SIG-M5 treated with dmso at 0.1 percent for 504 hours (cell line): ENCODE measurements around the gene PACS1.
A peak's percentile ranks its signal among the peaks of the same experiment; 100 is the strongest.
"Not testable (repeated sequence)": the region's sequence is repeated elsewhere in the genome, so short reads cannot be mapped to it uniquely, and the experiment has no call there.

Experiments used
- DNase-seq: peaks from one replicate; lab custom pipeline; 2025; ENCODE audit not compliant: unreplicated experiment; lab: John Stamatoyannopoulos, UW

The PACS1 gene

GRCh38 chr11:66069715-66070603 is at the start of gene PACS1:
Gene PACS1 (plus strand): TSS chr11:66070272. CDS start chr11:66070487, 215 bp downstream.
- peak; percentile 76 for DNase-seq

GRCh38 chr11:66020618-66021357 is 49.3 kb upstream of the PACS1 start:
- peak; percentile 30 for DNase-seq

- peak; percentile 48 for DNase-seq
Measured at GRCh38 chr11:66022401-66023185, 47.5 kb upstream of the PACS1 start.

GRCh38 chr11:66023186-66023440 is 47.0 kb upstream of the PACS1 start:
- DNase-seq: not testable (repeated sequence)

- no peak for DNase-seq
Measured at GRCh38 chr11:66026017-66026529, 44.0 kb upstream of the PACS1 start, which contains the start of gene CATSPER1. Gene CATSPER1 (minus strand): TSS chr11:66026479. CDS start chr11:66026379, 100 bp downstream.

- DNase-seq: no peak
Measured at GRCh38 chr11:66032957-66033735, 36.9 kb upstream of the PACS1 start.

- DNase-seq: no peak
Measured at GRCh38 chr11:66035653-66036333, 34.3 kb upstream of the PACS1 start.

- DNase-seq: no peak
Measured at GRCh38 chr11:66036334-66036710, 33.8 kb upstream of the PACS1 start.

GRCh38 chr11:66037327-66037726 is 32.7 kb upstream of the PACS1 start:
- DNase-seq: no peak

- no peak for DNase-seq
Measured at GRCh38 chr11:66039765-66040164, 30.3 kb upstream of the PACS1 start.

- no peak for DNase-seq
Measured at GRCh38 chr11:66042227-66042995, 27.7 kb upstream of the PACS1 start.

GRCh38 chr11:66042996-66043906 is 26.8 kb upstream of the PACS1 start:
- DNase-seq: no peak

- no peak for DNase-seq
Measured at GRCh38 chr11:66044757-66045156, 25.3 kb upstream of the PACS1 start.

GRCh38 chr11:66045177-66045639 is 24.9 kb upstream of the PACS1 start:
- peak; percentile 43 for DNase-seq

GRCh38 chr11:66046901-66047300 is 23.2 kb upstream of the PACS1 start:
- no peak for DNase-seq

GRCh38 chr11:66047541-66048365 is 22.3 kb upstream of the PACS1 start:
- no peak for DNase-seq
